A673 (cell line): ENCODE data around the gene SYT13.

ENCODE experiments used
- CTCF ChIP-seq: fragments of 300-800, 200-600 bp; sonication (generic); conservative IDR thresholded peaks from 2 replicates; pipeline ENCODE4 v1.5.1; 2017; ENCODE audit warnings: low read depth, mild to moderate bottlenecking, antibody characterized with exemption, low read length, moderate library complexity, mixed read lengths
- EZH2 ChIP-seq: fragments of 200-600 bp; sonication (generic); IDR thresholded peaks from 2 replicates; pipeline ENCODE4 v1.6.1; 2017; ENCODE audit warnings: borderline replicate concordance, low read depth, mild to moderate bottlenecking, mixed read lengths, antibody characterized with exemption, low read length; ENCODE audit not compliant: poor library complexity, severe bottlenecking

GRCh38 chr11:45239733-45240132 is 46.4 kb downstream of the SYT13 start:
- TF ChIP-seq CTCF: no peak
- no peak for TF ChIP-seq EZH2
